Fibroblast of upper back skin (primary cell): Measurements from ENCODE around the gene INPP5K.
"Not testable (repeated sequence)": the region's sequence is repeated elsewhere in the genome, so short reads cannot be mapped to it uniquely, and the experiment has no call there.

Experiments used
- DNase-seq: peaks from one replicate; pipeline ENCODE4 v3.0.0-alpha.2; 2013

INPP5K gene

DNA sequence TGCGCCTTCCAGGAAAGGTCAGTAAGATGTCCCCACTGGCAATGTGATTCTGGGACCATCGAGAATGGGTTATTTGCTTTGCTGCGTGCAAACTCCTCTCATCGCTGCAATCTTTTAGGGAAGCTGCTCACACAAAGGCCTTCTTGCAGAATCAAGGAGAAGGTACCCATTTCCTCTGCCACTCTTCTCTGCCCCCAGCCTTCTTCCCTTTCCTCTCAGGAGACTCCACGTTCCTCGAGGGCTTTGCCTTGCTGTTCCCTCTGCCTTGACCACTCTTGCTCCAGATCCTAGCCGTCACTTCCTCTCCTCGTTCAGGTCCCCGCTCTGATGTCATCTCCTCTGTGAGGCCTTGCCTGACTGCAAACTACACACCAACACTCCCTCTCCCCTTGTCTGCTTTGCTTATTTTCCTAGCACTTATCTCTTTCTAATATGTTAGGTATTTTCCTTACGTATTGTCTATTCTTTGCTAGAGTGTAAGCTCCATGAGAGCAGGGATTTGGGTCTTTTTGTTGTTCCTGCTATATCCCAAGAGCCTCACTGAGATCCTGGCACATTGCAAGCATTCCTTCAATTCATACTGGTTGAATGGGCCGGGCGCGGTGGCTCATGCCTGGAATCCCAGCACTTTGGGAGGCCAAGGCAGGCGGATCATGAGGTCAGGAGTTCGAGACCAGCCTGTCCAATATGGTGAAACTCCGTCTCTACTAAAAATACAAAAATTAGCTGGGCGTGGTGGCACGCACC, 55.0 kb downstream of the INPP5K start:
- no peak for DNase-seq

DNA sequence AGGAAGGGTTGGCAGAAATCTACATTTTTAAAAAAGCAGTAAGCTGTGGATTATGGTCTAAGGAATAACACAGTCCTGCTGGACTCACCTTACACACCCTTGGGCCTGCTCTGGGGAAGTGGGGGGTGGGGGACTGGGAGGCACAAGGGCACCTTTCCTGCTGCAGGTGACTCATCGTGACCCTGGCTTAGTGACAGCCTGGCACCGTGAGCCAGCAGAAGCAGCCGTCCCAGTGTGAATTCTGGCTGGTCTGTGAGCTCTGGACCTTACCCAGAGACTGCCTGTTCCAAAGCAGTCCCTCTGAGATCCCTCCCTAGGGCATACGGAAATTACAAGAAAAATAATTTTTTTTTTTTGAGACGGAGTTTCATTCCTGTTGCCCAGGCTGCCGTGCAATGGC, 56.2 kb downstream of the INPP5K start:
- DNase-seq, result no peak

DNA sequence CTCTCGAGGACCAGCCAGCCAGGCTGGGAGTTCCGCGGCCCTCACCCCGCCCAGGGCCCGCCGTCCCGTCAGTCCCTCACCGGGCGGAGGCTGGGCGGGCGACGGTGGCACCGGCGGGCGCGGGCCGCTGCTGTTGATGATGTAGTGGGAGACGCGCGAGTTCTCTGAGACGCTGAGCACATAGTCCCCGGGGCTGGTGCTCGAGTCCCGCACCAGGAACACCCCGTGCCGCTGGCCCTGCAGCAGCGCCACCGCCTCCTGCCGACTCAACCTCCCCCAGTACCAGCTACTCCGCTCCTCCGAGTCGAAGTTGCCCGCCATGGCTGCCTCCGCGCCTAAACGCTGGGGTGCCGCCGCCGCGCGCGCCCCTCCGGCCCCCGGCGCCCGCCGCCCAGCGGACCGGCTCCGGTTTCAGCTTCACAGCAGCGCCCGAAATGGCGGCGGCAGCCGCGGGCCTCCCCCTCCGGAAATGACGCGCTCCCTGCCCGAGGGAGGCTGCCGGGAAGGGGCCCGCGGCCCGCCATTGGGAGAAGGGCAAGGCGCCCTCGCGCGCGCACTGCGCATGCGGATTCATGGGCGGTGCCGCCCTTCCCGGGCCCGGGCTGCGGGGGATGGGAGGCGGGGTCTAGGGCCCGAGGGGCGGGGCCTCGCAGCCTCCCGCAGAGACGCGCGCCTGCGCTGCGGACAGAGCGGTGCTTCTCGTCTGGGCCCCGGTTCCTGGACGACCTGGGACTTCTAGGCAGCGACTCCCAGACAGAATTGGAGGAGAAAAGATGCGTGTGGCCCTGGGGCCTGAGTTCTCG, 60.4 kb downstream of the INPP5K start, which contains the start of gene CRK:
CRK (minus strand) TSS at position 436 of the 803 bp plus-strand sequence; CDS start at position 321, 115 bp downstream.
- peak; percentile 95 for DNase-seq

DNA sequence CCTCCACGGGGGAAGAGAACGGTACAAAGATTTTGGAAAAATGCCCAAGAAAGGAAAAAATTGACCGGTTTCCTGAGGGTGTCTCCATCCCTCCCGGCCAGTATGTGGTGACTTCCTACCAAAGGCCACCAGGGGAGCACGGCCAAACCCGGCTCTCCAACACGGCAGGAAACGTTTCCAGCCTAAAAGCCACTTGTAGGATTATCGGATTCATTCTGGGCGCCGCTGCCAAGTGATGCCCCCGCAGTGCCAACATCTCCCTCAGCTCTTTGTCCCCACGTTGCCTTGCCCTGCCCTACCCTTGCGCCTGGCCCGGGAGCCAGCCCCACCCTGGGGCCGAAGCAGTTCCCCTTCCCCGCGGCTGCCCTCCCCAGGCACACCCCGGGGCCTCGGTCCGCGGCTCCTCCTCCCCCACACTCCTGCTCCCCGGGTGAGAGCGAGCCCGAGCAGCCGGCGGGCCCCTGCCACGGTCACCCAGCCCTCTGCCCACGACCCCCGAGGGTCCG, 61.1 kb downstream of the INPP5K start:
- DNase-seq, result peak; percentile 68

DNA sequence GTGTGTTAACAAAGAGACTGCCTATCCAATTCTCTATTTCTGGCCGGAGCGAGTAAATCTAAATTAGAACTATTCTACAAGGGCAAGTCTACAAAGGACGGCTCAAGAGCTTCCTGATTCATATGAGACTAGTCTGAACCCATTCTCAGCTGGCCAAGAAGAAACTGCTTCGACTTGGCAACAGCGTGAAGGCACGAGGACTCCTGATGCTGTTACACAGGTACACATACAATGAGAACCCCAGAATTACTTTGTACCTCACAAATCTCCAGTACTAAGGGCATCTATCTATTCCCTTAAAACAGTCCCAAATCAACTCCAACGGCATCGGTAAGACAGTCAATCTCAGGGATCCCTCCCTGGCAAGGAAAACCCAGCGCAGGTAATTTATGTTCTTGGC, 61.9 kb downstream of the INPP5K start:
- DNase-seq, result no peak

DNA sequence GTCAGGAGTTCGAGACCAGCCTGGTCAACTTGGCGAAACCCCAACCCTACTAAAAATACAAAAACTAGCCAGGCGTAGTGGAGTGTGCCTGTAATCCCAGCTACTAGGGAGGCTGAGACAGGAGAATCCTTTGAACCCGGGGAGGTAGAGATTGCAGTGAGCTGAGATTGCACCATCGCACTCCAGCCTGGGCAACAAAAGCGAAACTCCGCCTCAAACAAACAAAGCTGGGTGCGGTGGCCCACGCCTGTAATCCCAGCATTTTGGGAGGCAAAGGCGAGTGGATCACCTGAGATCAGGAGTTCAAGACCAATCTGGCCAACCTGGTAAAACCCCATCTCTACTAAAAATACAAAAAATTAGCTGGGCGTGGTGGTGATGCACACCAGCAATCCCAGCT, 62.7 kb downstream of the INPP5K start:
- not testable (repeated sequence) for DNase-seq

DNA sequence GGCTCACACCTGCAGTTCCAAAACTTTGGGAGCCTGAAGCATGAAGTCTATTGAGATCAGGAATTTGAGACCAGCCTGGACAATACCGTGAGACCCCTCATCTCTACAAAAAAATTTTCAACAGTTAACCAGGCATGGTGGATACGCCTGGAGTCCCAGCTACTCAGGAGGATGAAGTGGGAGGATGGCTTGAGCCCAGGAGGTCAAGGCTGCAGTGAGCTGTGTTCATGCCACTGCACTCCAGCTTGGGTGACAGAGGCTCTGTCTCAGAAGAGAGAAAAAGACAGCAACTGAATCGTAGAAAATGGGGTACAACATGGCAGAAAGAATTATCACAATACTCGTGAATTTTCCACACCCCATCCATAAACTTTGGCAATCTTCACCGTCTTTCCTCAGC, 63.6 kb downstream of the INPP5K start:
- DNase-seq, result no peak

DNA sequence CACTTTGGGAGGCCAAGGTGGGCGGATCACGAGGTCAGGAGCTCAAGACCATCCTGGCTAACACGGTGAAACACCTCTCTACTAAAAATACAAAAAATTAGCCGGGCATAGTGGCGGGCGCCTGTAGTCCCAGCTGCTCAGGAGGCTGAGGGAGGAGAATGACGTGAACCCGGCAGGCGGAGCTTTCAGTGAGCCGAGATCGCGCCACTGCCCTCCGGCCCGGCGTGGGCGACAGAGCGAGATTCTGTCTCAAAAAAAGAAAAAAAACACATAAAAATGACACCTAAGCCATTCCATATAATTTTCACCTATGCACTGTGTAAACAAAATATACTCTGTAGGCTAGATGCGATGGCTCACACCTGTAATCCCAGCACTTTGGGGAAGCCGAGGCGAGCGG, 66.2 kb downstream of the INPP5K start:
- DNase-seq, result not testable (repeated sequence)

DNA sequence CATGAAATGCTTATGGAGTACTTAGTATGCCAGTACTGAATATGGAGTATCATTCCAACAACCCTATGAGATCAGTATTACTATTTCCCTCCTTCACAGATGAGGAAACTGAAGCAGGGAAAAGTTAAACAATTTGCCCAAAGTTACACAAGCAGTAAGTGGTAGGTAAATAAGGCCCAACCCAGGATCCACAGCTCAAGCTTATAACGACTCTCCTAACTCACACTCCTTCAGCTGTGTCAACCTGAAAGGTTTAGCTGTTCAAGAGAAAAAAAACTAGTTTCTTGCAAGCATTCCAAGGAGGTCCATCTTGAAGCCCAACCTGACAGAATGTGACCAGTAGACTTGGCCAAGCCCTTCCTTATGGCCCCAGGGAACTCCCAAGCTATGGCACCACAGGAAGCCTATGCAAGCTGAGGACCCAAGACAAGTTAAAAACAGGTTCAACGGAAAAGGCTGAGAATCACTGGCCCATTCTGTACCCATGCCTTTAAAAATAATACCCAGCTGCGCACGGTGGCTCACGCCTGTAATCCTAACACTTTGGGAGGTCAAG, 66.9 kb downstream of the INPP5K start:
- no peak for DNase-seq

DNA sequence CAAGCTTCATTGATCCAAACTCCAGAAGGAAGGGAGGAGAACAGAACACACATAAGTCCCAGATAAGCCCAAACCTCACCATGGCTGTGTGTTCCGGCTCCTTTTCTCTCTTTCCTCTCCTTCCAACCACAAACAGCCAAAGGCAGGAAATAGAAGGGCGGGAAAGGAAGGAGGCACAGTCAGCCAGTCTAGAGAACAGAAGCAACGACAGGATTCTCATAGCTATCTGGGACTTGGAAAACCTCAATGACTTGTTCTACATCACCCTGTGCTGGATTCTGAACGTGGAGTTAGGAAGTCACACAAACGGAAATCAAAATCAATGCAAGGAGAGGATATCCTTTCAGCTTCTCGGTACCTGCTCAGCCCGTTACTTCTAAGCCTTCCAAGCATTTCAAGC, 69.4 kb downstream of the INPP5K start:
- no peak for DNase-seq

DNA sequence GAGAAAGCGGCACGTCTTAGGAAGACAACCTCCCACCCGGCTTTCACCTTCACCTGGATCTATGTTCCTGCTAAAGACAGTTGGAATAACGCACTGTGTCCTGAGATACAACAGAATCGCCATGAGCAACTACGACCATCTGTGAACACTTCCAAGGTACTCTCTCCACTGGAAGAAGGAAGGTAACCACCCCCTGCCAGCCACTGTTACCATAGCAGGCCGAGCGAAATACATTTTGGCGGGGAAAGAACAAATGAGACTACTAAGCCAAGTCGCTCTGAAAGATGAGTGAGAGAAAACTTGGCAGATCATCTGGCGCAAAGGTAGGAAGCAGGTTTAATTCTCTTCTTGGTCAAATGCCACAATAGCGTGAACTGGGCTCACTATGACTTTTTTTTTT, 70.2 kb downstream of the INPP5K start:
- DNase-seq, result no peak

DNA sequence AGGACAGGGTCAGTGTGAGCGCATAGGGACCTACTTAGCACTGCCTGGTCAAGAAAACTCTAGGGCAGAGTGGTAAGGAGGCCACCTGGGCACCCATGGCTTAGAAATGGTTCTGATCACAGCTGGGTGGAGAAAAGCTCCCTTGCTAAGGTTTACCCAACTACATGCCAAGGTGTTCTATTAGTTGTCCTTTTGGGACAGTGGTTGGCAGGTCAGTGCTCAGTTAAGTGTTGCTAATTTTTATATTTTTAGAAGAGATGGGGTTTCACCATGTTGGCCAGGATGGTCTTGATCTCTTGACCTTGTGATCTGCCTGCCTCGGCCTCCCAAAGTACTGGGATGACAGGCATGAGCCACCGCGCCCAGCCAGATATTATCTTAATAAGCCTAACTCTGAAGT, 70.7 kb downstream of the INPP5K start:
- DNase-seq, result not testable (repeated sequence)
